NCI-H128 (cell line): ENCODE results near the gene PPM1H.

Experiments
- DNase-seq: peaks from one replicate; lab custom pipeline; 2025; ENCODE audit not compliant: unreplicated experiment; lab: John Stamatoyannopoulos, UW

The PPM1H gene

GRCh38 chr12:62627181-62627580, 307.8 kb downstream of the PPM1H start:
- no peak for DNase-seq

GRCh38 chr12:62625228-62625627, 309.7 kb downstream of the PPM1H start:
- no peak for DNase-seq

GRCh38 chr12:62622177-62622576, 312.8 kb downstream of the PPM1H start:
- DNase-seq: no peak

GRCh38 chr12:62621101-62621638, 313.8 kb downstream of the PPM1H start:
- DNase-seq: peak; percentile 59

GRCh38 chr12:62618930-62619329, 316.0 kb downstream of the PPM1H start:
- DNase-seq: no peak

- DNase-seq: no peak
Observed at GRCh38 chr12:62618319-62618718, 316.6 kb downstream of the PPM1H start.

- DNase-seq: no peak
Observed at GRCh38 chr12:62613081-62613480, 321.9 kb downstream of the PPM1H start.

- no peak for DNase-seq
Observed at GRCh38 chr12:62606654-62607053, 328.3 kb downstream of the PPM1H start.

- DNase-seq: no peak
Observed at GRCh38 chr12:62605981-62606380, 329.0 kb downstream of the PPM1H start.

GRCh38 chr12:62604871-62605270, 330.1 kb downstream of the PPM1H start:
- no peak for DNase-seq

GRCh38 chr12:62604373-62604772, 330.6 kb downstream of the PPM1H start:
- no peak for DNase-seq

GRCh38 chr12:62603811-62604098, 331.2 kb downstream of the PPM1H start:
- DNase-seq: no peak

- peak; percentile 63 for DNase-seq
Observed at GRCh38 chr12:62603061-62603810, 331.7 kb downstream of the PPM1H start.

- peak; percentile 81 for DNase-seq
Observed at GRCh38 chr12:62602255-62603060, 332.5 kb downstream of the PPM1H start.

- DNase-seq: no peak
Observed at GRCh38 chr12:62601765-62602164, 333.2 kb downstream of the PPM1H start.

GRCh38 chr12:62599854-62600437, 335.0 kb downstream of the PPM1H start:
- DNase-seq: no peak

GRCh38 chr12:62598846-62599245, 336.1 kb downstream of the PPM1H start:
- no peak for DNase-seq

GRCh38 chr12:62597253-62597652, 337.7 kb downstream of the PPM1H start:
- DNase-seq: no peak
